ENCODE measurements around the gene PNMA6E. TPM values are rescaled to one million over a fixed set of nuclear protein-coding genes. Genes with fewer than 3 reads are reported as not detected.

The PNMA6E gene
- total and polyA plus RNA-seq, 2 donors (not counting 1 experiment from before 2014, with no cell fraction given): not detected

GRCh38 chrX:153370293-153371055, 30.7 kb downstream of the PNMA6E start:
- no peak for ATAC-seq (ENCODE audit: low read depth)
- H3K4me3 Mint-ChIP-seq: no peak overlapping the region
- no peaks in the 10 kb centered on the region for H3K9me3 Mint-ChIP-seq (ENCODE audit: insufficient read depth)
- no peak overlapping the region for H3K27ac Mint-ChIP-seq
- no peaks in the 10 kb centered on the region for H4K20me1 ChIP-seq (ENCODE audit: control insufficient read depth, insufficient read depth, low read length, poor library complexity, severe bottlenecking)
- no peak overlapping the region for H3K9ac ChIP-seq (ENCODE audit: low read length)
- DNase-seq: no peak
- H3K4me1 ChIP-seq (ENCODE audit: control insufficient read depth in 2 of 2, insufficient read depth in 2 of 2, low read length in 2 of 2): no peaks in the 10 kb centered on the region
- WGBS (ENCODE audit: insufficient coverage): no CpG with 5 or more reads among the region's 8 CpGs
- CTCF ChIA-PET: no interaction called here
- H3K36me3 ChIP-seq (replicated peaks in 1 of 2; ENCODE audit: control extremely low read depth in 1 of 2, control insufficient read depth in 1 of 2, extremely low read depth in 1 of 2, insufficient read depth in 2 of 2, low read length in 1 of 2): no peaks in the 10 kb centered on the region
- no peaks in the 10 kb centered on the region for H3K79me2 ChIP-seq (ENCODE audit: control insufficient read depth, insufficient read depth, low read length)
- no peak overlapping the region for H2AFZ ChIP-seq (ENCODE audit: insufficient read depth, low read depth, low read length, poor library complexity, severe bottlenecking)
- no peak overlapping the region for H3K4me2 ChIP-seq (replicated peaks; ENCODE audit: low read depth, low read length, poor library complexity, severe bottlenecking)
- POLR2A ChIA-PET: no interaction called here
- H3K27ac ChIP-seq (ENCODE audit: low read length in 2 of 2): no peak overlapping the region
- H3K4me1 Mint-ChIP-seq: no peaks in the 10 kb centered on the region
- peaks cover 10% of the 10 kb centered on the region for H3K27me3 Mint-ChIP-seq
- intact Hi-C loops (cut with micrococcal nuclease): no loop called here
- H3K4me3 ChIP-seq (ENCODE audit: control extremely low read depth in 1 of 5, extremely low read depth in 1 of 5, insufficient read depth in 1 of 5, low read depth in 2 of 5, low read length in 4 of 5): no peak overlapping the region
- no peaks in the 10 kb centered on the region for H3K9me3 ChIP-seq (ENCODE audit: control extremely low read depth in 1 of 3, control insufficient read depth in 2 of 3, insufficient read depth in 1 of 3, low read length in 2 of 3)
- H3K27me3 ChIP-seq (replicated peaks in 1 of 4; ENCODE audit: control extremely low read depth in 1 of 4, control insufficient read depth in 3 of 4, insufficient read depth in 4 of 4, low read length in 3 of 4): no peaks in the 10 kb centered on the region
- TF ChIP-seq CTCF (IDR thresholded peaks at IDR 0.05) (no peak), EZH2 (IDR thresholded peaks at IDR 0.05; ENCODE audit: borderline replicate concordance, insufficient read depth, low read depth, low read length, poor library complexity, severe bottlenecking) (no peak)

GRCh38 chrX:153366878-153367538, 34.1 kb downstream of the PNMA6E start:
- no peaks in the 10 kb centered on the region for H3K9me3 ChIP-seq (ENCODE audit: control extremely low read depth in 1 of 3, control insufficient read depth in 2 of 3, insufficient read depth in 1 of 3, low read length in 2 of 3)
- H4K20me1 ChIP-seq (ENCODE audit: control insufficient read depth, insufficient read depth, low read length, poor library complexity, severe bottlenecking): no peaks in the 10 kb centered on the region
- no peak for DNase-seq
- no peaks in the 10 kb centered on the region for H3K4me1 ChIP-seq (ENCODE audit: control insufficient read depth in 2 of 2, insufficient read depth in 2 of 2, low read length in 2 of 2)
- H3K9ac ChIP-seq (ENCODE audit: low read length): no peak overlapping the region
- TF ChIP-seq CTCF (IDR thresholded peaks at IDR 0.05) (no peak), EZH2 (IDR thresholded peaks at IDR 0.05; ENCODE audit: borderline replicate concordance, insufficient read depth, low read depth, low read length, poor library complexity, severe bottlenecking) (no peak)
- Mint-ChIP-seq H3K9me3 (ENCODE audit: insufficient read depth) (no peaks in the 10 kb centered on the region), H3K27ac (no peak overlapping the region), H3K4me1 (no peaks in the 10 kb centered on the region), H3K4me3 (no peak overlapping the region), H3K27me3 (peaks cover 10% of the 10 kb centered on the region)
- no peaks in the 10 kb centered on the region for H3K79me2 ChIP-seq (ENCODE audit: control insufficient read depth, insufficient read depth, low read length)
- CTCF ChIA-PET: no interaction called here
- no CpG with 5 or more reads among the region's 5 CpGs for WGBS (ENCODE audit: insufficient coverage)
- no peak overlapping the region for H3K4me2 ChIP-seq (replicated peaks; ENCODE audit: low read depth, low read length, poor library complexity, severe bottlenecking)
- no peak overlapping the region for H3K27ac ChIP-seq (ENCODE audit: low read length in 2 of 2)
- ATAC-seq (ENCODE audit: low read depth): no peak
- POLR2A ChIA-PET: no interaction called here
- no peak overlapping the region for H3K4me3 ChIP-seq (ENCODE audit: control extremely low read depth in 1 of 5, extremely low read depth in 1 of 5, insufficient read depth in 1 of 5, low read depth in 2 of 5, low read length in 4 of 5)
- intact Hi-C loops (cut with micrococcal nuclease): no loop called here
- no peaks in the 10 kb centered on the region for H3K27me3 ChIP-seq (replicated peaks in 1 of 4; ENCODE audit: control extremely low read depth in 1 of 4, control insufficient read depth in 3 of 4, insufficient read depth in 4 of 4, low read length in 3 of 4)
- H2AFZ ChIP-seq (ENCODE audit: insufficient read depth, low read depth, low read length, poor library complexity, severe bottlenecking): no peak overlapping the region
- no peaks in the 10 kb centered on the region for H3K36me3 ChIP-seq (replicated peaks in 1 of 2; ENCODE audit: control extremely low read depth in 1 of 2, control insufficient read depth in 1 of 2, extremely low read depth in 1 of 2, insufficient read depth in 2 of 2, low read length in 1 of 2)

All from B cell (primary cell).